Esophagus muscularis mucosa (tissue), 3 donors: ENCODE data around the gene EIF3F.

Experiments used
- CTCF ChIP-seq, 3 experiments: fragments of 200-600 bp in 2 of 3; fragments of 450-650 bp in 1 of 3; sonication (generic) in 2 of 3; IDR thresholded peaks; one replicate each; pipeline ENCODE4 v1.5.1; 2017 to 2019; ENCODE audit warnings: antibody characterized with exemption in 3 of 3, mild to moderate bottlenecking in 2 of 3, moderate library complexity in 1 of 3
- POLR2A ChIP-seq: fragments of 450-650 bp; IDR thresholded peaks from one replicate; pipeline ENCODE4 v1.6.1; 2017; ENCODE audit warnings: antibody characterized with exemption, moderate library complexity, mild to moderate bottlenecking, low read depth
- POLR2AphosphoS5 ChIP-seq, 2 donors: sonication (generic); formaldehyde crosslinking; IDR thresholded peaks; one replicate each; pipeline ENCODE4 v1.6.1; 2017; ENCODE audit warnings: antibody characterized with exemption in 2 of 2

- no peak for TF ChIP-seq POLR2AphosphoS5 (IDR thresholded peaks at IDR 0.05)
- TF ChIP-seq CTCF (IDR thresholded peaks at IDR 0.05), result no peak
- TF ChIP-seq POLR2A, result no peak
Observed at GRCh38 chr11:7955191-7955590, 31.9 kb upstream of the EIF3F start.
